ENCODE data around the gene HOXA13.
A peak's percentile ranks its signal among the peaks of the same experiment; 100 is the strongest.

HOXA13 gene

DNA sequence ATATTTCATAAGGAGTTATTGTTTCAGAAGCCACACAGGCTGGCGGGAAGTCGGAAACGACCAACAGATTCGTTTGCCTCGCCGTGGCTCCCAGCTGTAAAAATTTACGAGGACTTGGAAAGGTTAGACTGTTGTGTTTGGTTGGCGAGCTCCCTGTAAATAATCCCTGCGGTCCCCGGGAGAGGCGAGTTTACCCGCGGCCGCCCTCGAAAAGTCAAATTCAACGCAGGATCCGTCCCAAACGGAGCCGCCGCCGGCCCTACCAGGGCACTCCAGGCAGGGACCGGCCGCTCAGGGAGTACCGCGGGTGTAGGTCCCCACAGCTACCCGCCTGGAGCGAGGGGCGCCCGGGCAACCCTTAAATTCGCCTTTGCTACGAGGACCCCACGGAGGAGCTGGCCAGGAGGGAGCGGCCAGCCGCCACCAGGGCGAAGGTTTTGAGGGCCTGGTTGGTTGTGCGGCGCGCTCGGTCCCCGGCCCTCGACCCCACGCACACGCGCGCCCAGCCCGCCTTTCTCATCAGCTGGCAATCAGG is 33.8 kb downstream of the HOXA13 start:
- H3K4me3 ChIP-seq (ENCODE audit: low read length): no peak overlapping the region

DNA sequence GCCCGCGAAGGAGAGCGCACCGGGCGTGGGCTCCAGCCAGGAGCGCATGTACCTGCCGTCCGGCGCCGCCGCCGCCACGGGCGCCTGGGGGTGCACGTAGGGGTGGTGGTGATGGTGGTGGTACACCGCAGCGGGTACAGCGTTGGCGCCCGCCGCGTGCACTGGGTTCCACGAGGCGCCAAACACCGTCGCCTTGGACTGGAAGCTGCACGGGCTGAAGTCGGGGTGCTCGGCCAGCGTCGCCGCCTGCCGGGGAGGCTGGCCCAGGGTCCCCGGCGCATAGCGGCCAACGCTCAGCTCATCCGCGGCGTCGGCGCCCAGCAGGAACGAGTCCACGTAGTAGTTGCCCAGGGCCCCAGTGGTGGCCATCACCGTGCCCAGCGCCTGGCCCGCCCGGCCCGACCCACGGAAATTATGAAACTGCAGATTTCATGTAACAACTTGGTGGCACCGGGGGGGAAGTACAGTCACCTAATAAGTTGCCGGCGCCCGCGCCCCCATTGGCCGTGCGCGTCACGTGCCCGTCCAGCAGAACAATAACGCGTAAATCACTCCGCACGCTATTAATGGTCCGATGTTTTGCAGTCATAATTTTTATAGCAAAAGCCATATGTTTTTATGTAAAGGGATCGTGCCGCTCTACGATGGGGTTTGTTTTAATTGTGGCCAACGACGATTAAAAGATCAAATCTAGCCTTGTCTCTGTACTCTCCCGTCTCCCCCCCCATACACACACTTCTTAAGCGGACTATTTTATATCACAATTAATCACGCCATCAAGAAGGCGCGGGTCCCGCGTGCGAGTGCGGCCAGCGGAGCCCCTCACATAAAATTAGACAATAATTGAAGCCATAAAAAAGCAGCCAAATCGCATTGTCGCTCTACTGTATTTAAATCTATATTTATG is 34.5 kb downstream of the HOXA13 start, which contains the start of gene HOXA9:
Gene HOXA9, minus strand, starts transcription at position 449 of the 907 bp plus-strand sequence. Its CDS starts 80 bp downstream, at position 369.
- no peak within 1 kb of the TSS for H3K4me3 ChIP-seq (ENCODE audit: low read length)
- H4K5ac ChIP-seq (ENCODE audit: low read length): no peak within 1 kb of the TSS
- H2BK15ac ChIP-seq (replicated peaks; ENCODE audit: low read depth): no peak within 1 kb of the TSS
- no peaks in the 10 kb centered on the region for H3K79me1 ChIP-seq (ENCODE audit: low read length)
- WGBS (ENCODE audit: extremely low coverage, insufficient coverage, low lambda C conversion rate): no CpG with 5 or more reads among the region's 82 CpGs
- peaks cover 87% of the 10 kb centered on the region for H3K27me3 ChIP-seq (ENCODE audit: insufficient read depth, low read length, poor library complexity)
- no peak within 1 kb of the TSS for H3K4ac ChIP-seq (ENCODE audit: low read depth, low read length)
- H3K18ac ChIP-seq (ENCODE audit: low read length): no peak within 1 kb of the TSS
- no peak within 1 kb of the TSS for H4K8ac ChIP-seq (ENCODE audit: low read depth, low read length)
- no peak within 1 kb of the TSS for H2BK120ac ChIP-seq (ENCODE audit: low read depth, low read length)
- peak within 1 kb of the TSS; percentile 66 for H3K23ac ChIP-seq (ENCODE audit: low read length)
- H2BK5ac ChIP-seq (ENCODE audit: low read length): no peak within 1 kb of the TSS
- no peak for DNase-seq
- no peaks in the 10 kb centered on the region for H3K4me1 ChIP-seq (ENCODE audit: control insufficient read depth, low read depth, low read length)
- no peaks in the 10 kb centered on the region for H3K36me3 ChIP-seq (ENCODE audit: control insufficient read depth, insufficient read depth, low read length)
- no peaks in the 10 kb centered on the region for H3K79me2 ChIP-seq (ENCODE audit: control insufficient read depth, insufficient read depth, low read length)
- peak within 1 kb of the TSS; percentile 11 for H3K4me2 ChIP-seq (ENCODE audit: low read length)
- H3K27ac ChIP-seq (ENCODE audit: low read depth, low read length): no peak within 1 kb of the TSS
- no peak within 1 kb of the TSS for H2AK5ac ChIP-seq (ENCODE audit: low read length)
- no peak within 1 kb of the TSS for H3K56ac ChIP-seq (ENCODE audit: low read length)
- H3K9ac ChIP-seq (ENCODE audit: low read length): no peak within 1 kb of the TSS

More for the DNA sequence above, 33.8 kb downstream of the HOXA13 start:
- Histone ChIP-seq H3K4me2 (ENCODE audit: low read length) (no peak overlapping the region), H4K5ac (ENCODE audit: low read length) (no peak overlapping the region), H3K9ac (ENCODE audit: low read length) (no peak overlapping the region), H3K36me3 (ENCODE audit: control insufficient read depth, insufficient read depth, low read length) (no peaks in the 10 kb centered on the region), H2AK5ac (ENCODE audit: low read length) (no peak overlapping the region), H3K79me2 (ENCODE audit: control insufficient read depth, insufficient read depth, low read length) (no peaks in the 10 kb centered on the region), H3K4me1 (ENCODE audit: control insufficient read depth, low read depth, low read length) (no peaks in the 10 kb centered on the region), H3K56ac (ENCODE audit: low read length) (no peak overlapping the region), H3K27me3 (ENCODE audit: insufficient read depth, low read length, poor library complexity) (peaks cover 85% of the 10 kb centered on the region), H4K8ac (ENCODE audit: low read depth, low read length) (no peak overlapping the region), H2BK120ac (ENCODE audit: low read depth, low read length) (no peak overlapping the region), H2BK15ac (replicated peaks; ENCODE audit: low read depth) (no peak overlapping the region), H3K4ac (ENCODE audit: low read depth, low read length) (no peak overlapping the region), H2BK5ac (ENCODE audit: low read length) (no peak overlapping the region), H3K27ac (ENCODE audit: low read depth, low read length) (no peak overlapping the region), H3K18ac (ENCODE audit: low read length) (no peak overlapping the region), H3K23ac (ENCODE audit: low read length) (peak overlapping the region; percentile 66), H3K79me1 (ENCODE audit: low read length) (no peaks in the 10 kb centered on the region)
- DNase-seq: no peak
- no CpG with 5 or more reads among the region's 46 CpGs for WGBS (ENCODE audit: extremely low coverage, insufficient coverage, low lambda C conversion rate)

GRCh38 chr7:27164367-27165088 is 35.4 kb downstream of the HOXA13 start:
- Histone ChIP-seq H4K5ac (ENCODE audit: low read length) (no peak overlapping the region), H3K27me3 (ENCODE audit: insufficient read depth, low read length, poor library complexity) (peaks cover 88% of the 10 kb centered on the region), H4K8ac (ENCODE audit: low read depth, low read length) (no peak overlapping the region), H3K4ac (ENCODE audit: low read depth, low read length) (no peak overlapping the region), H3K4me1 (ENCODE audit: control insufficient read depth, low read depth, low read length) (no peaks in the 10 kb centered on the region), H3K79me1 (ENCODE audit: low read length) (no peaks in the 10 kb centered on the region), H3K56ac (ENCODE audit: low read length) (no peak overlapping the region), H2AK5ac (ENCODE audit: low read length) (no peak overlapping the region), H3K23ac (ENCODE audit: low read length) (peak overlapping the region; percentile 6), H3K9ac (ENCODE audit: low read length) (no peak overlapping the region), H2BK120ac (ENCODE audit: low read depth, low read length) (no peak overlapping the region), H3K27ac (ENCODE audit: low read depth, low read length) (no peak overlapping the region), H3K4me3 (ENCODE audit: low read length) (no peak overlapping the region), H3K4me2 (ENCODE audit: low read length) (peak overlapping the region; percentile 11), H3K36me3 (ENCODE audit: control insufficient read depth, insufficient read depth, low read length) (no peaks in the 10 kb centered on the region), H3K79me2 (ENCODE audit: control insufficient read depth, insufficient read depth, low read length) (no peaks in the 10 kb centered on the region), H3K18ac (ENCODE audit: low read length) (no peak overlapping the region), H2BK5ac (ENCODE audit: low read length) (no peak overlapping the region), H2BK15ac (replicated peaks; ENCODE audit: low read depth) (no peak overlapping the region)
- DNase-seq: peak; percentile 66
- whole genome bisulfite sequencing (ENCODE audit: extremely low coverage, insufficient coverage, low lambda C conversion rate): no CpG with 5 or more reads among the region's 47 CpGs

DNA sequence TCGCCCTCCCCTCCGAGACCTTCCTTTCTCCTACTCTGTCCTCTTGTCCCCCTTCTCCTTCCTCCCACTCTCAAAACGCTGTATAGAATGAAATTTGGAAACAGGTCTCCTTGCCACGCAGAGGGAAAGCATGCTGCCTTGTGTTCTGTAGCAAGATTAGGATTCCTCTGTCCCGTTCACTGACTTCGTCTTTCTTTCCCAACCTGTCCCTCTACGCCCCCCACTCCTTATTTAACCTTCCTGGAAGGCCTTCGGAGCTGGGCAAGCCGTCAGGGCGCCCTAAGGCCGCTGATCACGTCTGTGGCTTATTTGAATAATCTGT is 35.9 kb downstream of the HOXA13 start:
- Histone ChIP-seq H3K27me3 (ENCODE audit: insufficient read depth, low read length, poor library complexity) (peaks cover 88% of the 10 kb centered on the region), H3K9ac (ENCODE audit: low read length) (no peak overlapping the region)
- no CpG with 5 or more reads among the region's 12 CpGs for WGBS (ENCODE audit: extremely low coverage, insufficient coverage, low lambda C conversion rate)

GRCh38 chr7:27163288-27164044 is 36.4 kb downstream of the HOXA13 start:
- Histone ChIP-seq H2BK5ac (ENCODE audit: low read length) (no peak overlapping the region), H2AK5ac (ENCODE audit: low read length) (no peak overlapping the region), H3K56ac (ENCODE audit: low read length) (no peak overlapping the region), H3K27me3 (ENCODE audit: insufficient read depth, low read length, poor library complexity) (peaks cover 89% of the 10 kb centered on the region), H4K8ac (ENCODE audit: low read depth, low read length) (no peak overlapping the region), H3K4me3 (ENCODE audit: low read length) (no peak overlapping the region), H3K4ac (ENCODE audit: low read depth, low read length) (no peak overlapping the region), H3K9ac (ENCODE audit: low read length) (no peak overlapping the region), H3K79me1 (ENCODE audit: low read length) (no peaks in the 10 kb centered on the region), H3K27ac (ENCODE audit: low read depth, low read length) (no peak overlapping the region), H3K4me2 (ENCODE audit: low read length) (no peak overlapping the region), H3K79me2 (ENCODE audit: control insufficient read depth, insufficient read depth, low read length) (no peaks in the 10 kb centered on the region), H2BK120ac (ENCODE audit: low read depth, low read length) (no peak overlapping the region), H3K18ac (ENCODE audit: low read length) (no peak overlapping the region), H3K23ac (ENCODE audit: low read length) (no peak overlapping the region), H4K5ac (ENCODE audit: low read length) (no peak overlapping the region), H2BK15ac (replicated peaks; ENCODE audit: low read depth) (no peak overlapping the region), H3K4me1 (ENCODE audit: control insufficient read depth, low read depth, low read length) (no peaks in the 10 kb centered on the region), H3K36me3 (ENCODE audit: control insufficient read depth, insufficient read depth, low read length) (no peaks in the 10 kb centered on the region)
- no CpG with 5 or more reads among the region's 24 CpGs for WGBS (ENCODE audit: extremely low coverage, insufficient coverage, low lambda C conversion rate)
- DNase-seq: no peak

More for the DNA sequence above, 35.9 kb downstream of the HOXA13 start:
- no peak overlapping the region for H2BK120ac ChIP-seq (ENCODE audit: low read depth, low read length)
- DNase-seq: no peak
- no peaks in the 10 kb centered on the region for H3K4me1 ChIP-seq (ENCODE audit: control insufficient read depth, low read depth, low read length)
- H4K8ac ChIP-seq (ENCODE audit: low read depth, low read length): no peak overlapping the region
- H2BK5ac ChIP-seq (ENCODE audit: low read length): no peak overlapping the region
- H2BK15ac ChIP-seq (replicated peaks; ENCODE audit: low read depth): no peak overlapping the region
- no peak overlapping the region for H3K56ac ChIP-seq (ENCODE audit: low read length)
- H3K4me3 ChIP-seq (ENCODE audit: low read length): no peak overlapping the region
- H3K4ac ChIP-seq (ENCODE audit: low read depth, low read length): no peak overlapping the region
- H3K4me2 ChIP-seq (ENCODE audit: low read length): no peak overlapping the region
- H3K36me3 ChIP-seq (ENCODE audit: control insufficient read depth, insufficient read depth, low read length): no peaks in the 10 kb centered on the region
- no peak overlapping the region for H3K23ac ChIP-seq (ENCODE audit: low read length)
- no peak overlapping the region for H3K27ac ChIP-seq (ENCODE audit: low read depth, low read length)
- no peaks in the 10 kb centered on the region for H3K79me2 ChIP-seq (ENCODE audit: control insufficient read depth, insufficient read depth, low read length)
- no peak overlapping the region for H2AK5ac ChIP-seq (ENCODE audit: low read length)
- H3K18ac ChIP-seq (ENCODE audit: low read length): no peak overlapping the region
- no peak overlapping the region for H4K5ac ChIP-seq (ENCODE audit: low read length)
- H3K79me1 ChIP-seq (ENCODE audit: low read length): no peaks in the 10 kb centered on the region
